ENCODE results near the gene ARSK. TPM values are rescaled to one million over a fixed set of nuclear protein-coding genes. Genes with fewer than 3 reads are reported as not detected.
A peak's percentile ranks its signal among the peaks of the same experiment; 100 is the strongest.

ARSK gene
- total RNA-seq, 2 donors from 2014 or later = 7.3 to 23.3 TPM

- WGBS = 93% methylated on average over 5 of the region's 5 CpGs
- no peak for DNase-seq (ENCODE audit: low spot score)
- Histone ChIP-seq H3K9me3 (no peaks in the 10 kb centered on the region), H3K36me3 (no peaks in the 10 kb centered on the region), H3K4me1 (replicated peaks) (no peaks in the 10 kb centered on the region), H3K4me3 (no peak overlapping the region), H3K27me3 (replicated peaks; ENCODE audit: insufficient read depth) (no peaks in the 10 kb centered on the region), H3K27ac (no peak overlapping the region)
- intact Hi-C loops (cut with DNase I) = no loop called here
- no peak for TF ChIP-seq POLR2AphosphoS5 (IDR thresholded peaks at IDR 0.05)
- TF ChIP-seq POLR2A (IDR thresholded peaks at IDR 0.05) = no peak
- TF ChIP-seq CTCF (IDR thresholded peaks at IDR 0.05) = no peak
These were observed 36.6 kb downstream of the ARSK start for GRCh38 chr5:95591490-95591901.

DNA sequence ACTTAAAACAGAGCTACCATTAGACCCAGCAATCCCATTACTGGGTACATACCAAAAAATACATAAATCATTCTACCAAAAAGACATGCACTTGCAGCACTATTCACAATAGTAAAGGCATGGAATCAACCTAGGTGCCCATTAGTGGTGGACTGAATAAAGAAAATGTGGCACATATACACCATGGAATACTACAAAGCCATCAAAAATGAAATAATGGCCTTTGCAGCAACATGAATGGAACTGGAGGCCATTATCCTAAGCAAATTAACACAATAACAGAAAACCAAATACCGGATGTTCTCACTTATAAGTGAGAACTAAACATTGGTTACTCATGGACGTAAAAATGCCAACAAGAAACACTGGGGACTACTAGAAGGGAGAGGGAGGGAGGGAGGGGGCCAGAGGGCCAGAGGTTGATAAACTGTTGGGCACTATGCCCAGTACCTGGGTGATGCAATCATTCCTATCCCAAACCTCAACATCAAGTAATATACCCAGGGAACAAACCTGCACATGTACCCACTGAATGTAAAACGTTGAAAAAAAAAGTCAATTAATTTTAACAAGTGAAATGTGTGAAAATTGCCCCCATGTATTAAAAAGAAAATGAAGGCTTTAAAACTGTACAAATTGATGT, 40.5 kb downstream of the ARSK start:
- intact Hi-C loops (cut with DNase I) = no loop called here
- 89% methylated on average over 3 of the region's 3 CpGs for WGBS
- no peak overlapping the region for H3K4me3 ChIP-seq
- H3K27me3 ChIP-seq (replicated peaks; ENCODE audit: insufficient read depth) = no peaks in the 10 kb centered on the region
- TF ChIP-seq CTCF (IDR thresholded peaks at IDR 0.05) (no peak), POLR2AphosphoS5 (IDR thresholded peaks at IDR 0.05) (no peak), POLR2A (IDR thresholded peaks at IDR 0.05) (no peak)
- no peaks in the 10 kb centered on the region for H3K36me3 ChIP-seq
- DNase-seq (ENCODE audit: low spot score) = no peak
- H3K27ac ChIP-seq = no peak overlapping the region
- no peaks in the 10 kb centered on the region for H3K9me3 ChIP-seq
- no peaks in the 10 kb centered on the region for H3K4me1 ChIP-seq (replicated peaks)

GRCh38 chr5:95599252-95599651, 44.4 kb downstream of the ARSK start:
- DNase-seq (ENCODE audit: low spot score) = no peak
- Histone ChIP-seq H3K4me1 (replicated peaks) (no peaks in the 10 kb centered on the region), H3K36me3 (no peaks in the 10 kb centered on the region), H3K9me3 (no peaks in the 10 kb centered on the region), H3K27ac (no peak overlapping the region), H3K4me3 (no peak overlapping the region), H3K27me3 (replicated peaks; ENCODE audit: insufficient read depth) (no peaks in the 10 kb centered on the region)
- TF ChIP-seq POLR2A (IDR thresholded peaks at IDR 0.05) = no peak
- 83% methylated on average over 1 of the region's 1 CpG for WGBS
- intact Hi-C loops (cut with DNase I) = no loop called here

- no peaks in the 10 kb centered on the region for H3K9me3 ChIP-seq
- WGBS = 85% methylated on average over 1 of the region's 1 CpG
- no peaks in the 10 kb centered on the region for H3K27me3 ChIP-seq (replicated peaks; ENCODE audit: insufficient read depth)
- H3K27ac ChIP-seq = no peak overlapping the region
- intact Hi-C loops (cut with DNase I) = no loop called here
- no peak for DNase-seq (ENCODE audit: low spot score)
- TF ChIP-seq POLR2A (IDR thresholded peaks at IDR 0.05) = no peak
- TF ChIP-seq CTCF (IDR thresholded peaks at IDR 0.05) = no peak
- TF ChIP-seq POLR2AphosphoS5 (IDR thresholded peaks at IDR 0.05) = no peak
- H3K4me1 ChIP-seq (replicated peaks) = no peaks in the 10 kb centered on the region
- no peaks in the 10 kb centered on the region for H3K36me3 ChIP-seq
- H3K4me3 ChIP-seq = no peak overlapping the region
These were observed 45.7 kb downstream of the ARSK start for GRCh38 chr5:95600557-95600956.

- intact Hi-C loops (cut with DNase I) = no loop called here
- Histone ChIP-seq H3K4me3 (no peak overlapping the region), H3K27me3 (replicated peaks; ENCODE audit: insufficient read depth) (no peaks in the 10 kb centered on the region), H3K9me3 (no peaks in the 10 kb centered on the region), H3K36me3 (no peaks in the 10 kb centered on the region), H3K4me1 (replicated peaks) (no peaks in the 10 kb centered on the region), H3K27ac (no peak overlapping the region)
- TF ChIP-seq POLR2AphosphoS5 (IDR thresholded peaks at IDR 0.05) (no peak), POLR2A (IDR thresholded peaks at IDR 0.05) (no peak), CTCF (IDR thresholded peaks at IDR 0.05) (no peak)
- WGBS = 74% methylated on average over 5 of the region's 5 CpGs
- DNase-seq (ENCODE audit: low spot score) = peak; percentile 22
These were observed 50.9 kb downstream of the ARSK start for GRCh38 chr5:95605786-95606185.

Measured in prostate gland (tissue), 2 donors.